Measurements from ENCODE around the gene BRINP3.
"Not testable (repeated sequence)": the region's sequence is repeated elsewhere in the genome, so short reads cannot be mapped to it uniquely, and the experiment has no call there.

Gene BRINP3

GRCh38 chr1:190477762-190478148, at the start of gene BRINP3:
TSS of gene BRINP3 (minus strand) at chr1:190477864.
- no peak for DNase-seq

- no peak for DNase-seq
Observed at GRCh38 chr1:190511554-190511953, 33.9 kb upstream of the BRINP3 start.

GRCh38 chr1:190507357-190507756, 29.7 kb upstream of the BRINP3 start:
- no peak for DNase-seq

- DNase-seq: not testable (repeated sequence)
Observed at GRCh38 chr1:190504539-190504938, 26.9 kb upstream of the BRINP3 start.

- no peak for DNase-seq
Observed at GRCh38 chr1:190497565-190497964, 19.9 kb upstream of the BRINP3 start.

- no peak for DNase-seq
Observed at GRCh38 chr1:190494451-190494850, 16.8 kb upstream of the BRINP3 start.

- DNase-seq: no peak
Observed at GRCh38 chr1:190491404-190491803, 13.7 kb upstream of the BRINP3 start.

GRCh38 chr1:190484045-190484444, 6.4 kb upstream of the BRINP3 start:
- no peak for DNase-seq

GRCh38 chr1:190480231-190480630, 2.6 kb upstream of the BRINP3 start:
- no peak for DNase-seq

- DNase-seq: no peak
Observed at GRCh38 chr1:190479516-190479915, 1.9 kb upstream of the BRINP3 start.

- DNase-seq: no peak
Observed at GRCh38 chr1:190479050-190479397, 1.4 kb upstream of the BRINP3 start.

- DNase-seq: no peak
Observed at GRCh38 chr1:190478149-190479049, 735 bp upstream of the BRINP3 start.

- no peak for DNase-seq
Observed at GRCh38 chr1:190476806-190477205, 858 bp downstream of the BRINP3 start.

- no peak for DNase-seq
Observed at GRCh38 chr1:190476321-190476720, 1.3 kb downstream of the BRINP3 start.

- no peak for DNase-seq
Observed at GRCh38 chr1:190475421-190476141, 2.1 kb downstream of the BRINP3 start.

- no peak for DNase-seq
Observed at GRCh38 chr1:190474650-190475211, 2.9 kb downstream of the BRINP3 start.

GRCh38 chr1:190474010-190474409, 3.7 kb downstream of the BRINP3 start:
- DNase-seq: no peak

GRCh38 chr1:190472494-190472893, 5.2 kb downstream of the BRINP3 start:
- DNase-seq: no peak

- DNase-seq: no peak
Observed at GRCh38 chr1:190472042-190472441, 5.6 kb downstream of the BRINP3 start.

GRCh38 chr1:190464690-190465089, 13.0 kb downstream of the BRINP3 start:
- DNase-seq: no peak

GRCh38 chr1:190456129-190456528, 21.5 kb downstream of the BRINP3 start:
- DNase-seq: no peak

GRCh38 chr1:190455631-190456030, 22.0 kb downstream of the BRINP3 start:
- no peak for DNase-seq

- DNase-seq: no peak
Observed at GRCh38 chr1:190453550-190453949, 24.1 kb downstream of the BRINP3 start.

- DNase-seq: no peak
Observed at GRCh38 chr1:190452272-190452848, 25.3 kb downstream of the BRINP3 start.

Measured in GF-D8 (cell line).